ENCODE data around the gene CHD1.
A peak's percentile ranks its signal among the peaks of the same experiment; 100 is the strongest.

The CHD1 gene

DNA sequence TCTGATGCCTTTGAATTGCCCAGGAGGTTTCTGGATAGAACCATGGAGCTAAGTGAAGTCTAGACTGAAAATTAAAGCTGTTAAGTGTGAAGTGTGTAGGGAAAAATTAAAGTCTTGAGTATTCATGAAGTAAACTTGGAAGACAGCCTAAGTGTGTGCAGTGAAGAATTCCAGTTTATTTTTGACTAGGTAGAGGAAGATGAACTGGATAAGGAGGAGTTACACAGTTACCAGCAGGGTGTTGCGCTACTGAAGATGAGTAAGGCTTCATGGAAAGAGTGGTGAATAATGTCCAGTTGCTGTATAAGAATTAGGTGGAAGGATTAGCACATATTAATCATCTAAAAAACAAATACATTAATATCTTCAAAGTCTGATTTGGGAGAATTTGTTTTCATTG is 5.7 kb upstream of the CHD1 start:
- DNase-seq = peak; percentile 22

GRCh38 chr5:98933445-98934072 is 4.8 kb upstream of the CHD1 start:
- no peak for DNase-seq

DNA sequence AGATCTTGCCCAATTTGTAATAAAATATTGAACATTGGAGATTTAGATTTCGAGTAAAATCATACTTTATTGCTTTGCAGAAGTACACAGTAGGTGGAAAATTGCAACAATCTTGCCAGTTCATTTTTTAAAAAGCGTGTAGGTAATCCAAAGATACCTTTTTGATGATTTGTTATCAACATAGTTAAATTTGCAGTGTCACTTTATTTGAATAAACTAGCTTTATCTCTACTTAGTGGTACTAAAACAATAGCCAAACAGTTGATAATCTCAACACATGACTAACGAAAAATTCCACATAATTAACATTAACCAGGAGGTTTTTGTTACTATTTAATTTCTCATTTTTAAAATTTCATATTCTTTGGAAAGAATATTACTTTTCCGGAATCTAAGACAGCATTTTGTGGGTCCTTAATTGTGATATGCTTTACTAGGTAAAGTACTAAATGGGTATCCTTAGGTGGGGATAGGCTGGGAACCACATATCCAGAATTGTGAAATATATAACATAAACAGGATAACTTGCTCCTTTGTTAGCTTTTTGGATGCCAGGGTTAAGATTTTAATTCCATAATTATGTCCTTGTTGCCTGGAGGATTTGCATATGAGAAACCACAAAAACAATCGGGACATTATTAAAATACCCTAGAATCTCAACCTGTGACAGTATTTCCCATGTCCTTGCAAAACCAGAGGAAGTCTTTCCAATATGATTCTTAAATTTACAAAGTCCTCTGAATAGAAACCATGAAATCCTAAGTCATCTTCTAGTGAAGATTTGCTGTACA is 2.4 kb upstream of the CHD1 start:
- DNase-seq = no peak

GRCh38 chr5:98929710-98930298 is 997 bp upstream of the CHD1 start:
- DNase-seq = no peak

DNA sequence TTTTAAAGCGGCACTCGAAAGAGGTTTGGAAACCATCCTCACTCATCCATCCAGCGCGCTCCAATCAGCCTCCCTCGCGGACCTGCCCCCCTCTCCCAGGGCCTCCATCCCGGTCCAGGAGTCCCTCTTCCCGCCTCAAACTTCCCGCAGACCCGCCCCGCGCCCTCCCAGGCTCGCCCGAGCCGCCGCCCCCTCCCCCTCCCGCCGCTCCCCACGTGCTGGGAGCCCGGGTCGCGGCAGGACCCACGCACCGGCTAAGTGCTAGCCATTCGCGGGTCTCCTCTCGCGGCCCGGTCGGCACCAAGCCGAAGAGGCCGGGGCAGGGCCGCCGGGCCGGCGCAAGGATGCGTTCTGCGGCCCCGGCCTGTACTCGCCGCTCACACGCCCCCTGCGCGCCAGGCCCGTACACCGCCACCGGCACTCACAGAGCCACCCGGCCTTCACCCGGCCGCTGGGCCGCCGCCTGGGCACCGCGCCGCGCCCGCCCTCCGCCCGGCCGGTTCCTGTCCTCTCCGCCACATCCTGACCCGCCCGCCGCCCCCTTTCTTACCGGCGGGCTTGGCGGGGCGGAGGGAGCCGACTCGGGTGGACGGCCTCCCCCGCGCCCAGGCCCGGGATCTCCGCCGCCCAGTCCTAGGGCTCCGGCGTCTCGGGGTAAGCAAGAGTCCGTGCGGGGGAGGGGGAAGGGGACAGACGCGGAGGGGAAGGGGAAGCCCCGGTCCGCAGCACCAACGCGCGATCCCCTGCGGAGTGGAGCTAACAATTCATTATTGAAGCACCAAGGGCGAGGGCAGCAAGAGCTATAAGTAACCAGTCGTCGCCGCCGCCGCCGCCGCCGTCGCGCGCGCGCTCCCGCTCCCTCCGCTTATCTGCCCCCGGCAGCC is 576 bp downstream of the CHD1 start:
- DNase-seq = peak; percentile 72

- DNase-seq = peak; percentile 59
These were observed 1.4 kb downstream of the CHD1 start for GRCh38 chr5:98927242-98927988.

- no peak for DNase-seq
These were observed 4.8 kb downstream of the CHD1 start for GRCh38 chr5:98923966-98924365.

DNA sequence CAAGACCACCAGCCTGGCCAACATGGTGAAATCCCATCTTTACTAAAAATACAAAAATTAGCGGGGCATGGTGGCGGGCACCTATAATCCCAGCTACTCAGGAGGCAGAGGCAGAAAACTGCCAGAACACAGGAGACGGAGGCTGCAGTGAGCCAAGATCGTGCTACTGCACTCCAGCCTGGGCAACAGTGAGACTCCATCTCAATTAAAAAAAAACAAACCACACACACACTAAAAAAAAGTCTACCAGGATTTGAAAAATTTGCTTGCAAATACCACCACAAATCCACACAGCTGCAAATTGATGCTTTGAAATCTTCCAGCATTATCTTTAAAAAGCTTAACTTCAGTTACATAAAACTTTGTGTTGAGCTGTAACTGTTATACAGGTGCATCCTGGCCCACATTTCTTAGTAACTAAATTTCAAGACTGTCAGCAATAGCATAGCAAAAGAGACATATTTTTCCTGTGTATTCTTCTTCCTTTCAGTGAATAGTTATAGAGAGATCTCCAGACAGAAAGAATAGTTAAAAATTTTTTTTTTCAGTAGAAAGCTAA is 6.8 kb downstream of the CHD1 start:
- DNase-seq = no peak

GRCh38 chr5:98917433-98917832 is 11.4 kb downstream of the CHD1 start:
- no peak for DNase-seq

- no peak for DNase-seq
These were observed 12.3 kb downstream of the CHD1 start for GRCh38 chr5:98916540-98916939.

GRCh38 chr5:98913911-98914310 is 14.9 kb downstream of the CHD1 start:
- no peak for DNase-seq

DNA sequence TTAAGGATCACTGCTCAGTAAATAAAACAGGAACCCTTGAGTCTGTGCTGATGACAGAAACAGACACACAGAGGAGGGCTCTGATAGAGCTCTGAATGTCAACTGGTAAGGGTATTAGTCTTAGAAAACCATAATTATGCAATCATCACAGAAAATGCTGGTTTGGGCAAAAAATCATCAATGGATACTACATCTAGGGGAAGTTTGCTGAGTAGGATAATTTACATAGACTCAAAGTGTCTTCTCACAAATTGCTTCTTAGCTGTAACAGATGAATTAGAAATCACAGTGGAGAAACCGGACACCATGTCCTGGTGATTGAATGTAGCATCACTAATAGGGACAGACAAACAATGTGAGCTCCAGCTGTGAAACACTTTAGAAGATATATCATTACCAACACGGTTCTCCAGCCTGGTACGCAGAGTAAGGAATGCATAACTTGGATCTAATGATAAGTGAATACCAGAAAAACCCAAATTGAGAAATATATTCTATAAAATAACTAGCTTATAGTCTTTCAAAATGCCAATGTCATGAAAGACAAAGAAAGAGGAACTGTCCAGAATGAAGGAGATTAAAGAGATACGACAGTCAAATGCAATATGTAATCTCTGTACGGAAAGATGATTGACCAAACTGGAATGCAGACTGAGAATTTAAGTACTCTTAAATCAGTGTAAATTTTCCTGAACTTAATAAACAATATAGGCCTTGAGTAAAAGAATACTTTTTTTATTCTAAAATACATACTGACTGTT is 17.3 kb downstream of the CHD1 start:
- DNase-seq = peak; percentile 22

- peak; percentile 22 for DNase-seq
These were observed 19.4 kb downstream of the CHD1 start for GRCh38 chr5:98909363-98909762.

GRCh38 chr5:98907951-98908350 is 20.9 kb downstream of the CHD1 start:
- no peak for DNase-seq

DNA sequence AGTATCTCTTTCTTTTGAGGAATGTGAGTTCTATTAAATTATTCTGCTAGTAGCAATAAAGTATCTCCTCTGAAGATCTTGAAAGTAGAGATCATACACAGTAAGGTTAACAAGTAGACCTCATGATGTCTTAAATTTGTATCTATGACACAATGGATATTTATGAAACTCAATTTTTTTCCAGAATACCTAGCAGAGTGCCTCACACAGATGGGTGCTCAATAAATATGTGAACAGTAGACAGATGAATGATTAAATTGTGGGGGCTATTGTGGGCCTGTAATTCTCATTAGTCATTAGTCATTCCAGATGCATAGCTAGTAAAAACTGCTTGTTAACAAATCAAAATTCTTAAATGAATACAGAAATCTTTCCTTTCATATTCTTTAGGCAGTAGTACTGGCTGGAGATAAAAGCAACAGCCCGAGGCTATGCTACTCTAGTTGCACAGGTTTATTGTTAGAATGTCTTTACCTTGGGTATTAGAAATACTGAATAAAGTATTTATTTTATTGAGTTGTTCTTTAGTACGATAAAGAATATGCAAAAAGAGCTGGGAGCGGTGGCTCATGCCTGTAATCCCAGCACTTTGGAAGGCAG is 22.0 kb downstream of the CHD1 start:
- DNase-seq = peak; percentile 12

- DNase-seq = peak; percentile 38
These were observed 22.7 kb downstream of the CHD1 start for GRCh38 chr5:98905857-98906688.

GRCh38 chr5:98904780-98905179 is 24.0 kb downstream of the CHD1 start:
- DNase-seq = peak; percentile 26

GRCh38 chr5:98902733-98903132 is 26.1 kb downstream of the CHD1 start:
- peak; percentile 63 for DNase-seq

DNA sequence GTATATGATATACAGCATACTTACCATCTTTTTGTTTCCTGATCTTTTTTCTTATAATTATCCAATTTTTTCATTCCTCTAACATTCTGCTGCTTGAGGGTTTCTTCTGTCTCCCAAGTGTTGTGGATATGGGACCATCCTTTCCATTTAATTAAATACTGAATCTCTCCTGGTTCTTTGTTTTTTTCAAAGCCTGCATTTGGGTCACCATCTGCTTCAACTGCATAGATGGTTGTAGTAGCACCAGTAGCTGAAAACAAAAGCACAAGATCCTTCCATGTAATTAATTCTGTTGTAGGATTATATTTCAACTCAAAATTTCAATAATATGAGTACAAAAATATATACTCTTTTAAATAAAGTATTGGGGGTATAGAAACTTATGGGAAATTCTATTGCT is 29.4 kb downstream of the CHD1 start:
- no peak for DNase-seq

DNA sequence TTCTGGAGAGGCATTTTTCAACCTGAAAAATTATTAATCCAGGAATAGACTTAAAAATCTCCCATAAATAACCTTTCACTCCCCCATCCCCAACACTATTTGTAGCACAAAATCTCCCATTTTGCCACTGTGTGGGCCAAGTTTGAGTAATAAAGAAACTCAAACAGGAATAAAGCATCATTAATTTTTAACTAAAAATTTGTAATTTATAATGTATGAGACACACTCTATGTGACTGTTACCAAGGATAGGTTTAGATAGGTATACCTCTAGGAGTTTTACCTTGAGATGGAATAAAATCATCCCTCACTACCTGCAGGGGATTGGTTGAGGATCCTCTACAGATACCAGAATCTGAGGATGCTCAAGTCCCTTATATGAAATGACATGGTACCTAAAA is 30.1 kb downstream of the CHD1 start:
- no peak for DNase-seq

Data from fibroblast of skin of right biceps (primary cell).